CD14-positive monocyte (primary cell): ENCODE data around the gene STPG2. TPM values are rescaled to one million over a fixed set of nuclear protein-coding genes. Genes with fewer than 3 reads are reported as not detected.

Experiments used
- DNase-seq, 3 donors: peaks; one replicate each; pipeline ENCODE4 v3.0.0-alpha.2; 2011 to 2022
- H2AFZ ChIP-seq: 2 replicates; pipeline ENCODE4 v1.6.0; 2012; ENCODE audit warnings: mild to moderate bottlenecking, low read depth, low read length, inconsistent platforms; ENCODE audit not compliant: insufficient read depth, poor library complexity, severe bottlenecking
- H3K27ac ChIP-seq, 2 donors: 1 replicate in 1 of 2; 2 replicates in 1 of 2; pipeline ENCODE4 v1.5.1; 2012 to 2013; ENCODE audit warnings: low read length in 2 of 2, control low read depth in 1 of 2, inconsistent platforms in 1 of 2, low read depth in 1 of 2, mild to moderate bottlenecking in 1 of 2
- H3K27me3 ChIP-seq, 2 donors: one replicate each; pipeline versions ENCODE4 v1.6.0 to v1.6.1; 2011 to 2013; ENCODE audit warnings: low read length in 2 of 2; ENCODE audit not compliant: control insufficient read depth in 2 of 2, insufficient read depth in 2 of 2
- H3K36me3 ChIP-seq, 2 donors: replicated peaks in 1 of 2; 1 replicate in 1 of 2; 2 replicates in 1 of 2; pipeline versions ENCODE4 v1.5.1 to v1.6.1; 2012 to 2013; ENCODE audit warnings: low read length in 2 of 2, control low read depth in 1 of 2, inconsistent platforms in 1 of 2, mild to moderate bottlenecking in 1 of 2; ENCODE audit not compliant: insufficient read depth in 2 of 2, control insufficient read depth in 1 of 2
- H3K4me1 ChIP-seq, 2 donors: 1 replicate in 1 of 2; 2 replicates in 1 of 2; pipeline versions ENCODE4 v1.5.1 to v1.6.1; 2012 to 2013; ENCODE audit warnings: low read length in 2 of 2, control low read depth in 1 of 2, inconsistent platforms in 1 of 2, mild to moderate bottlenecking in 1 of 2, moderate library complexity in 1 of 2; ENCODE audit not compliant: insufficient read depth in 2 of 2, control insufficient read depth in 1 of 2
- H3K4me2 ChIP-seq: replicated peaks from 2 replicates; pipeline ENCODE3; 2012; ENCODE audit warnings: low read length, moderate library complexity, mild to moderate bottlenecking; ENCODE audit not compliant: poor library complexity, severe bottlenecking; ENCODE audit errors: extremely low read depth
- H3K4me3 ChIP-seq, 3 experiments: fragments of 200-600 bp in 1 of 3; sonication (generic) in 1 of 3; replicated peaks in 1 of 3; 1 replicate in 2 of 3; 2 replicates in 1 of 3; pipeline ENCODE4 v1.5.1; 2011 to 2013; ENCODE audit warnings: low read length in 3 of 3, mild to moderate bottlenecking in 3 of 3, control low read depth in 2 of 3, low read depth in 2 of 3, inconsistent platforms in 1 of 3, moderate library complexity in 1 of 3
- H3K79me2 ChIP-seq: 2 replicates; pipeline ENCODE4 v1.6.0; 2012; ENCODE audit warnings: mild to moderate bottlenecking, control low read depth, inconsistent platforms, low read length, moderate library complexity; ENCODE audit not compliant: insufficient read depth
- H3K9ac ChIP-seq: 2 replicates; pipeline ENCODE4 v1.6.0; 2017; ENCODE audit warnings: low read length, mild to moderate bottlenecking; ENCODE audit not compliant: insufficient read depth, poor library complexity, severe bottlenecking
- H3K9me3 ChIP-seq, 2 donors: replicated peaks in 1 of 2; 1 replicate in 1 of 2; 2 replicates in 1 of 2; pipeline versions ENCODE4 v1.5.1 to v1.6.1; 2012 to 2013; ENCODE audit warnings: low read length in 2 of 2, control low read depth in 1 of 2; ENCODE audit not compliant: control insufficient read depth in 1 of 2, insufficient read depth in 1 of 2
- H4K20me1 ChIP-seq: 2 replicates; pipeline ENCODE4 v1.6.0; 2012; ENCODE audit warnings: mild to moderate bottlenecking, low read length, control low read depth, moderate library complexity; ENCODE audit not compliant: insufficient read depth
- H3K27ac Mint-ChIP-seq, 7 donors: one replicate each; pipeline ENCODE4 v1.8.0; 2020; ENCODE audit warnings: mild to moderate bottlenecking in 7 of 7, mixed read lengths in 7 of 7, moderate library complexity in 6 of 7, inconsistent platforms in 2 of 7
- H3K27me3 Mint-ChIP-seq, 3 donors: one replicate each; pipeline ENCODE4 v1.8.0; 2021 to 2022; ENCODE audit warnings: low read depth in 3 of 3, mild to moderate bottlenecking in 3 of 3, mixed read lengths in 3 of 3, moderate library complexity in 3 of 3, inconsistent platforms in 1 of 3
- H3K36me3 Mint-ChIP-seq, 2 donors: one replicate each; pipeline ENCODE4 v1.8.0; 2020; ENCODE audit warnings: mixed read lengths in 2 of 2, inconsistent platforms in 1 of 2, mild to moderate bottlenecking in 1 of 2
- H3K4me1 Mint-ChIP-seq: one replicate; pipeline ENCODE4 v1.8.0; 2020; ENCODE audit warnings: mild to moderate bottlenecking, mixed read lengths
- H3K4me3 Mint-ChIP-seq, 2 donors: one replicate each; pipeline ENCODE4 v1.8.0; 2020; ENCODE audit warnings: mild to moderate bottlenecking in 2 of 2, mixed read lengths in 2 of 2, moderate library complexity in 1 of 2
- H3K9me3 Mint-ChIP-seq, 7 donors: one replicate each; pipeline ENCODE4 v1.8.0; 2020 to 2022; ENCODE audit warnings: mixed read lengths in 7 of 7, mild to moderate bottlenecking in 6 of 7, moderate library complexity in 6 of 7, inconsistent platforms in 2 of 7
- CTCF ChIP-seq: fragments of 200-600 bp; IDR thresholded peaks from one replicate; pipeline ENCODE4 v1.8.0; 2022; ENCODE audit warnings: antibody characterized with exemption, mild to moderate bottlenecking
- intact Hi-C, 2 donors: fragments of 100-400 bp; cut with micrococcal nuclease; formaldehyde crosslinking; loops; one replicate each; pipeline versions ENCODE4 v1.15.0 to v1.15.1; 2023
- polyA plus RNA-seq, 3 donors: library from polyadenylated mRNA; depleted of rRNA in 1 of 3; unstranded in 2 of 3; stranded (reverse) in 1 of 3; fragments of 300-500 nt in 2 of 3; fragments of >200 nt in 1 of 3; fragmentation: Illumina TruSeq in 2 of 3; gene quantifications; 1 replicate in 2 of 3; 2 replicates in 1 of 3; pipeline ENCODE4 v1.2.3, GENCODE V29; 2012 to 2021

The STPG2 gene
- polyA plus RNA-seq, 3 donors: 0.04 TPM; not detected in 2

- Mint-ChIP-seq H3K9me3 (no peaks in the 10 kb centered on the region), H3K27me3 (peaks cover 0 to 8% (median 3%) of the 10 kb centered on the region in 3 donors), H3K4me3 (no peak overlapping the region), H3K36me3 (no peaks in the 10 kb centered on the region), H3K4me1 (peaks cover 9% of the 10 kb centered on the region), H3K27ac (no peak overlapping the region)
- no peaks in the 10 kb centered on the region for H3K79me2 ChIP-seq
- no peak overlapping the region for H3K27ac ChIP-seq
- H3K4me2 ChIP-seq: no peak overlapping the region
- peaks cover 0 to 3% of the 10 kb centered on the region in 2 donors for H3K4me1 ChIP-seq
- H3K27me3 ChIP-seq: peaks cover 0 to 2% of the 10 kb centered on the region in 2 donors
- no peak overlapping the region for H2AFZ ChIP-seq
- H3K36me3 ChIP-seq: no peaks in the 10 kb centered on the region
- no peak overlapping the region for H3K9ac ChIP-seq
- H4K20me1 ChIP-seq: no peaks in the 10 kb centered on the region
- no peak overlapping the region for H3K4me3 ChIP-seq
- intact Hi-C loops: no loop called here
- TF ChIP-seq CTCF: peak; percentile 48
- H3K9me3 ChIP-seq: no peaks in the 10 kb centered on the region
- peak in 1 of 3 donors; percentile 7 for DNase-seq
Measured at GRCh38 chr4:98150092-98150761, 7.0 kb upstream of the STPG2 start.

GRCh38 chr4:98148856-98149255 lies 5.6 kb upstream of the STPG2 start:
- Mint-ChIP-seq H3K27ac (no peak overlapping the region), H3K36me3 (no peaks in the 10 kb centered on the region), H3K27me3 (peaks cover 0 to 8% (median 3%) of the 10 kb centered on the region in 3 donors), H3K4me3 (no peak overlapping the region), H3K4me1 (peaks cover 10% of the 10 kb centered on the region), H3K9me3 (peaks cover 0 to 2% (median under 1%) of the 10 kb centered on the region in 7 donors)
- Histone ChIP-seq H3K27me3 (peaks cover 0 to 2% of the 10 kb centered on the region in 2 donors), H4K20me1 (no peaks in the 10 kb centered on the region), H3K9ac (no peak overlapping the region), H3K4me1 (peaks cover 0 to 3% of the 10 kb centered on the region in 2 donors), H3K9me3 (no peaks in the 10 kb centered on the region), H3K36me3 (no peaks in the 10 kb centered on the region), H3K27ac (no peak overlapping the region), H3K4me3 (no peak overlapping the region), H2AFZ (peak overlapping the region; percentile 7), H3K4me2 (no peak overlapping the region), H3K79me2 (no peaks in the 10 kb centered on the region)
- TF ChIP-seq CTCF: no peak
- intact Hi-C loops: loop anchor here in 1 of 2 donors (5.0 to 10.0 kb wide), 2 partner anchors 116 to 1413 kb away; partner anchors contain the start of genes RAP1GDS1 and TRMT10A
- no peak for DNase-seq
